OCI-LY3 (cell line): ENCODE results near the gene PREX1.

Experiments used
- H2AFZ ChIP-seq: fragments of 200-600, 300-600 bp; shearing (Covaris generic); 2 replicates; pipeline ENCODE4 v1.6.0; 2014; ENCODE audit warnings: antibody characterized with exemption, low read depth, low read length
- H3K27ac ChIP-seq: fragments of 200-600, 300-600 bp; sonication (generic); 2 replicates; pipeline ENCODE4 v1.5.1; 2014; ENCODE audit warnings: mild to moderate bottlenecking, low read length, moderate library complexity, mixed read lengths
- H3K27me3 ChIP-seq: fragments of 200-600, 300-600 bp; sonication (generic); 2 replicates; pipeline ENCODE4 v1.6.1; 2014; ENCODE audit warnings: low read depth, low read length, mixed read lengths
- H3K36me3 ChIP-seq: fragments of 200-600, 300-600 bp; sonication (generic); replicated peaks from 2 replicates; pipeline ENCODE3; 2014; ENCODE audit warnings: low read depth, low read length, mixed read lengths
- H3K4me1 ChIP-seq: fragments of 300-600, 200-600 bp; sonication (generic); 2 replicates; pipeline ENCODE4 v1.6.1; 2014; ENCODE audit warnings: low read length, mixed read lengths
- H3K4me2 ChIP-seq: fragments of 200-600, 300-600 bp; sonication (generic); 2 replicates; pipeline ENCODE4 v1.6.1; 2014; ENCODE audit warnings: low read length, mixed read lengths
- H3K4me3 ChIP-seq: fragments of 300-600, 200-600 bp; sonication (generic); 2 replicates; pipeline ENCODE4 v1.5.1; 2014; ENCODE audit warnings: antibody characterized with exemption, mild to moderate bottlenecking, low read length, moderate library complexity
- H3K79me2 ChIP-seq: fragments of 300-600, 200-600 bp; shearing (Covaris generic); 2 replicates; pipeline ENCODE4 v1.6.1; 2014; ENCODE audit warnings: mild to moderate bottlenecking, low read length, mixed read lengths
- H3K9ac ChIP-seq: fragments of 300-600, 200-600 bp; shearing (Covaris generic); 2 replicates; pipeline ENCODE4 v1.6.0; 2014; ENCODE audit warnings: mild to moderate bottlenecking, low read length, moderate library complexity
- H3K9me3 ChIP-seq: fragments of 200-600, 300-600 bp; shearing (Covaris generic); 2 replicates; pipeline ENCODE4 v1.6.1; 2014; ENCODE audit warnings: low read length, mixed read lengths; ENCODE audit not compliant: insufficient read depth
- H4K20me1 ChIP-seq: fragments of 200-600, 300-600 bp; sonication (generic); 2 replicates; pipeline ENCODE4 v1.6.1; 2016; ENCODE audit warnings: low read length, mixed read lengths; ENCODE audit not compliant: insufficient read depth
- EZH2phosphoT487 ChIP-seq: fragments of 200-600 bp; shearing (Covaris generic); IDR thresholded peaks from 2 replicates; pipeline ENCODE4 v1.6.1; 2018; ENCODE audit warnings: antibody characterized with exemption, mixed run types, low read depth
- TF ChIP-seq, protein P1 (sequence below): fragments of 200-600, 300-600 bp; sonication (generic); IDR thresholded peaks from 2 replicates; pipeline ENCODE4 v1.5.1; 2014; ENCODE audit warnings: antibody characterized with exemption, low read length, low read depth

The PREX1 gene

GRCh38 chr20:48626226-48626937 is 201.4 kb downstream of the PREX1 start:
- Histone ChIP-seq H3K9me3 (no peaks in the 10 kb centered on the region), H2AFZ (no peak overlapping the region), H4K20me1 (no peaks in the 10 kb centered on the region), H3K79me2 (no peaks in the 10 kb centered on the region), H3K4me3 (no peak overlapping the region), H3K36me3 (no peaks in the 10 kb centered on the region), H3K4me2 (no peak overlapping the region), H3K27ac (no peak overlapping the region), H3K27me3 (no peaks in the 10 kb centered on the region), H3K4me1 (peaks cover 5% of the 10 kb centered on the region; the same call in 1 of the 2 replicates), H3K9ac (no peak overlapping the region)
- TF ChIP-seq, protein P1, sequence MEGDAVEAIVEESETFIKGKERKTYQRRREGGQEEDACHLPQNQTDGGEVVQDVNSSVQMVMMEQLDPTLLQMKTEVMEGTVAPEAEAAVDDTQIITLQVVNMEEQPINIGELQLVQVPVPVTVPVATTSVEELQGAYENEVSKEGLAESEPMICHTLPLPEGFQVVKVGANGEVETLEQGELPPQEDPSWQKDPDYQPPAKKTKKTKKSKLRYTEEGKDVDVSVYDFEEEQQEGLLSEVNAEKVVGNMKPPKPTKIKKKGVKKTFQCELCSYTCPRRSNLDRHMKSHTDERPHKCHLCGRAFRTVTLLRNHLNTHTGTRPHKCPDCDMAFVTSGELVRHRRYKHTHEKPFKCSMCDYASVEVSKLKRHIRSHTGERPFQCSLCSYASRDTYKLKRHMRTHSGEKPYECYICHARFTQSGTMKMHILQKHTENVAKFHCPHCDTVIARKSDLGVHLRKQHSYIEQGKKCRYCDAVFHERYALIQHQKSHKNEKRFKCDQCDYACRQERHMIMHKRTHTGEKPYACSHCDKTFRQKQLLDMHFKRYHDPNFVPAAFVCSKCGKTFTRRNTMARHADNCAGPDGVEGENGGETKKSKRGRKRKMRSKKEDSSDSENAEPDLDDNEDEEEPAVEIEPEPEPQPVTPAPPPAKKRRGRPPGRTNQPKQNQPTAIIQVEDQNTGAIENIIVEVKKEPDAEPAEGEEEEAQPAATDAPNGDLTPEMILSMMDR, result no peak
- no peak for TF ChIP-seq EZH2phosphoT487

- Histone ChIP-seq H3K27ac (no peak overlapping the region), H3K79me2 (no peaks in the 10 kb centered on the region), H2AFZ (no peak overlapping the region), H3K27me3 (no peaks in the 10 kb centered on the region), H3K4me1 (peaks cover 5% of the 10 kb centered on the region), H3K4me3 (no peak overlapping the region), H3K9ac (no peak overlapping the region), H3K4me2 (no peak overlapping the region), H3K36me3 (no peaks in the 10 kb centered on the region), H3K9me3 (no peaks in the 10 kb centered on the region), H4K20me1 (no peaks in the 10 kb centered on the region)
- no peak for TF ChIP-seq EZH2phosphoT487
- TF ChIP-seq, protein P1, result no peak
These were observed 202.5 kb downstream of the PREX1 start for GRCh38 chr20:48625136-48625900.

DNA sequence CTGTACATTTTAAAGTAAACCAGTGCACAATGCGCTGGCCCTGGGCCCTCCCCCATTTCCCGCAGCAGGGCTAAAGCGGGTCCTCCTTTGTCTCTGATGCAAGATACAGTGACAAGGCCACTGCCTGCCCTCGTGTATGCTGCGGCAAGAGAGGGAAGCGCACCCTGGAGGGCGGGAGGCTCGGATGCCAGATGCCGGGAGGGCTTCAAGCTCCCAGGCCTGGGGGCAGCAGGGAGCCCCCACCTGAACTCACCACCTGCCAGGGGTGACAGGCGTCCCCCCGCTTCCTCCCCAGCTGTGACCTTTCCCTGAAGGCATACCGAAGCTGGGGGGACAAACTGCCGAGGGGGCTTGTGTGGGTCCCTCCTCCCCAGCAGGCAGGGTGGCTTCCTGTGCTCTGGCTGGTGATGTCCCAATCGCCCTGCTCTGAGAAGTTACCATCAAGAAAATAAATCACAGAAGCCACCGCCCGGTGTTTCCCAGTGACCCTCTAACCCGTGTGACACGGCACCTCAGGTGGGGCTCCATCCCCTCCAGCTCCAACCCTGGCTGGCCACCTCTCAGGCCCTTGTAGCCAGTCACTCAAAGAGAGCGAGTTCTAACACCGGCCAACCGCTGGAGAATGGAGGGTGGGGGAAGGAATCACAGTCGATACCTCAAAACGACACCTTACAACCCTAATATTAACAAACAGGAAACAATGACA is 203.3 kb downstream of the PREX1 start:
- Histone ChIP-seq H3K27me3 (peaks cover 3% of the 10 kb centered on the region; the same call in 1 of the 2 replicates), H2AFZ (no peak overlapping the region), H3K4me1 (peaks cover 5% of the 10 kb centered on the region), H3K79me2 (no peaks in the 10 kb centered on the region), H3K9me3 (no peaks in the 10 kb centered on the region), H3K36me3 (no peaks in the 10 kb centered on the region), H3K4me2 (no peak overlapping the region), H3K9ac (no peak overlapping the region), H4K20me1 (no peaks in the 10 kb centered on the region), H3K4me3 (no peak overlapping the region), H3K27ac (no peak overlapping the region)
- no peak for TF ChIP-seq EZH2phosphoT487
- TF ChIP-seq, protein P1, result no peak

GRCh38 chr20:48623906-48624265 is 203.9 kb downstream of the PREX1 start:
- H3K36me3 ChIP-seq, result no peaks in the 10 kb centered on the region
- H4K20me1 ChIP-seq, result no peaks in the 10 kb centered on the region
- H3K4me2 ChIP-seq, result no peak overlapping the region
- no peak overlapping the region for H3K27ac ChIP-seq
- H3K9ac ChIP-seq, result no peak overlapping the region
- no peak overlapping the region for H3K4me3 ChIP-seq
- no peaks in the 10 kb centered on the region for H3K9me3 ChIP-seq
- peaks cover 4% of the 10 kb centered on the region; the same call in 1 of the 2 replicates for H3K27me3 ChIP-seq
- no peak overlapping the region for H2AFZ ChIP-seq
- no peaks in the 10 kb centered on the region for H3K79me2 ChIP-seq
- TF ChIP-seq, protein P1, result no peak
- peaks cover 5% of the 10 kb centered on the region for H3K4me1 ChIP-seq
